Right cardiac atrium (tissue), 5 donors: ENCODE data around the gene SDK1. TPM values are rescaled to one million over a fixed set of nuclear protein-coding genes. Genes with fewer than 3 reads are reported as not detected.

Experiments
- ATAC-seq, 2 donors: fragments of 200-7000 bp; cut with Tn5 transposase; one replicate each; pipeline versions ENCODE4 v1.8.0 to v1.9.1; 2020; ENCODE audit warnings: moderate library complexity in 2 of 2, mild to moderate bottlenecking in 1 of 2
- DNase-seq, 3 donors: peaks; one replicate each; pipeline ENCODE4 v3.0.0-alpha.2; 2020
- H3K27ac ChIP-seq: one replicate; pipeline ENCODE4 v1.5.1; 2013; ENCODE audit warnings: mild to moderate bottlenecking, low read length, control low read depth, moderate library complexity
- H3K27me3 ChIP-seq: one replicate; pipeline ENCODE4 v1.6.1; 2013; ENCODE audit not compliant: control insufficient read depth, insufficient read depth
- H3K4me1 ChIP-seq: one replicate; pipeline ENCODE4 v1.6.1; 2013; ENCODE audit warnings: low read length; ENCODE audit not compliant: control insufficient read depth, insufficient read depth
- H3K4me3 ChIP-seq: one replicate; pipeline ENCODE4 v1.5.1; 2013; ENCODE audit warnings: low read length, control low read depth
- H3K9me3 ChIP-seq: one replicate; pipeline ENCODE4 v1.6.1; 2013; ENCODE audit warnings: low read length; ENCODE audit not compliant: control insufficient read depth
- WGBS: extraction: QIAGEN DNeasy Blood & Tissue Kit; methylation state at CpG from one replicate; pipeline ENCODE4 v1.1.7; 2013; 5-methylcytosine and 5-hydroxymethylcytosine counted together
- intact Hi-C, 4 donors: fragments of 100-400 bp; cut with DNase I; formaldehyde crosslinking; loops; one replicate each; pipeline versions ENCODE4 v1.11.0 to v1.14.0; 2022 to 2023
- polyA plus RNA-seq: library from polyadenylated mRNA; stranded (reverse); fragments of 200-250 nt; gene quantifications from one replicate; pipeline ENCODE4 v1.2.3, GENCODE V29; 2013
- total RNA-seq, 4 donors: library from RNA; stranded (reverse); fragmentation: NEBNext Ultra II Directional; extraction: Animal tissue kit (Norgen Biotek cat#: 25700); gene quantifications; one replicate each; pipeline ENCODE4 v1.2.1, GENCODE V29; 2021
- donor health status: healthy with polysubstance abuse.
- donor health status: DM: no; HTN: yes; CAD: no.
- donor health status: DM: no; HTN: no; CAD: no.
- donor health status: DM: no; HTN: yes; CAD: no; lungs with severe emphysema.
- donor health status: DM: yes; HTN: yes; CAD: no.

SDK1 gene
- total and polyA plus RNA-seq, 5 donors, result 0.97 to 3.2 (median 2.4) TPM

GRCh38 chr7:3440509-3440908 lies 139.5 kb downstream of the SDK1 start:
- no peaks in the 10 kb centered on the region for H3K9me3 ChIP-seq
- H3K4me3 ChIP-seq, result no peak overlapping the region
- DNase-seq (no peak), ATAC-seq (no peak)
- H3K27ac ChIP-seq, result no peak overlapping the region
- intact Hi-C loops, result no loop called here
- no peaks in the 10 kb centered on the region for H3K27me3 ChIP-seq
- peaks cover 2% of the 10 kb centered on the region for H3K4me1 ChIP-seq
- WGBS, result 63% methylated on average over 2 of the region's 2 CpGs

- intact Hi-C loops, result no loop called here
- Histone ChIP-seq H3K27me3 (no peaks in the 10 kb centered on the region), H3K9me3 (no peaks in the 10 kb centered on the region), H3K27ac (no peak overlapping the region), H3K4me1 (no peaks in the 10 kb centered on the region), H3K4me3 (no peak overlapping the region)
- 80% methylated on average over 5 of the region's 5 CpGs for WGBS
- DNase-seq (no peak), ATAC-seq (no peak)
These were observed 142.7 kb downstream of the SDK1 start for GRCh38 chr7:3443716-3444115.

GRCh38 chr7:3446786-3447185 lies 145.7 kb downstream of the SDK1 start:
- intact Hi-C loops, result no loop called here
- no peak for ATAC-seq
- WGBS, result 91% methylated on average over 2 of the region's 2 CpGs

GRCh38 chr7:3451701-3452100 lies 150.6 kb downstream of the SDK1 start:
- no peak for ATAC-seq

More at GRCh38 chr7:3446786-3447185, 145.7 kb downstream of the SDK1 start:
- Histone ChIP-seq H3K9me3 (no peaks in the 10 kb centered on the region), H3K27me3 (no peaks in the 10 kb centered on the region), H3K4me1 (no peaks in the 10 kb centered on the region), H3K27ac (no peak overlapping the region), H3K4me3 (no peak overlapping the region)
- DNase-seq, result no peak

GRCh38 chr7:3453398-3453797 lies 152.3 kb downstream of the SDK1 start:
- no peak for DNase-seq
- no peak for ATAC-seq
- Histone ChIP-seq H3K9me3 (peaks cover 2% of the 10 kb centered on the region), H3K27ac (no peak overlapping the region), H3K4me1 (no peaks in the 10 kb centered on the region), H3K4me3 (no peak overlapping the region), H3K27me3 (no peaks in the 10 kb centered on the region)
- intact Hi-C loops, result no loop called here
- WGBS, result 71% methylated on average over 3 of the region's 3 CpGs

More at GRCh38 chr7:3451701-3452100, 150.6 kb downstream of the SDK1 start:
- Histone ChIP-seq H3K27ac (no peak overlapping the region), H3K27me3 (no peaks in the 10 kb centered on the region), H3K4me3 (no peak overlapping the region), H3K9me3 (no peaks in the 10 kb centered on the region), H3K4me1 (no peaks in the 10 kb centered on the region)
- no peak for DNase-seq
- 82% methylated on average over 4 of the region's 4 CpGs for WGBS
- intact Hi-C loops, result no loop called here

DNA sequence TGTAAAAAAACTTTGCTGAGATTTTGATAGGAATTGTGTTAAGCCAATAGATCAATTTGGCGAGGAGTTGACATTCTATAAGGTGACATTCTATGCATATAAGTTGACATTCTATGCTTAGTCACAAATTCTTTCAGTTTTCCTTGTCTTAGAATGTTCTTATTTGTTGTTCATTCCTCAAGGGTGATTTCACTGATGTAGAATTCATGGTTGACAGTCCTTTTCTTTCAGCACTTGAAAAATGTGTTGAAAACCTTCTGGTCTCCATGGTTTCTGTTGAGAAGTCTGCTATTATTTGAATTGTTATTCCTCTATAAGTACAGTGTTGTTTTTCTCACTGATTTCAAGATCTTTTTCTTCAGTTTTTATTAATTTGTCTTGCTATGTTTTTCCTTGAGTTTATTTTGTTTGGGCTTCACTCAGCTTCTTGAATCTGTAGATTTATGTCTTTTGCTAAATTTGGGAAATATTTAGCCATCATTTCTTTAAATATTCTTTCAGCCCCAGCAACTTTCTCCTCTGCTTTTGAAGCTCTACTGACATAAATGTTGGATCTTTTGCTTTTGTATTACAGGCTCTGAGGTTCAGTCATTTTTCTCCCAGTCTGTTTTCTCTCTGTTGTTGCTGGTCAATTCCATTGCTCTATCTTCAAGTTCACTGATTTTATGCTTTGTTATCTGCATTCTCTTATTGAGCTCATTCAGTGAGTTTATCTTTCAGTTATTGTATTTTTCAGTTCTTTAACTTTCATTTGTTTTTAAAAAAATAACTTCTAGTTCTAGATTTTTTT lies 154.9 kb downstream of the SDK1 start:
- DNase-seq, result no peak
- 72% methylated on average over 1 of the region's 1 CpG for WGBS
- H3K27me3 ChIP-seq, result no peaks in the 10 kb centered on the region
- intact Hi-C loops, result no loop called here
- H3K9me3 ChIP-seq, result peaks cover 2% of the 10 kb centered on the region
- no peaks in the 10 kb centered on the region for H3K4me1 ChIP-seq
- H3K27ac ChIP-seq, result no peak overlapping the region
- no peak for ATAC-seq
- no peak overlapping the region for H3K4me3 ChIP-seq

DNA sequence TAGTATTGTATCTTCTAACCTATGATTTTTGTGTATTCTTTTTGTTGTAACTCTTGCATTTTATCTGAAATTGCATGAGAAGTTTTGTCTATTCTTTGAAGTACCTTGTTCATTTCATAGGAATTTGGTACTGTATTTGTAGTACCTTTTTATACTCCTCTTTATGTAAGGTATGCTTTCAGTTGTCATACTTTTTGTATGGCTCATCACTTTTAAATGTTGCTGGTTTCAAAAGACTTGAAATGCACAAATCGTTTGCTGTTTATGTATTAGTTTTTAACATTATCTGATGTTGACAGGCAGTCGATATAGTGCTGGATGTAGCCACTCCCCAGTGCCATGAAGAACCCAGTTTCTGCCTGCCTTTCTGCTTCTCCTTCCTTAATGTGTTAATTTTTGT lies 158.1 kb downstream of the SDK1 start:
- WGBS, result 82% methylated on average over 2 of the region's 2 CpGs
- Histone ChIP-seq H3K27ac (no peak overlapping the region), H3K27me3 (no peaks in the 10 kb centered on the region), H3K4me3 (no peak overlapping the region), H3K4me1 (no peaks in the 10 kb centered on the region), H3K9me3 (peaks cover 2% of the 10 kb centered on the region)
- no peak for DNase-seq
- intact Hi-C loops, result no loop called here
- no peak for ATAC-seq

- Histone ChIP-seq H3K9me3 (peaks cover under 1% of the 10 kb centered on the region), H3K4me1 (no peaks in the 10 kb centered on the region), H3K27me3 (no peaks in the 10 kb centered on the region), H3K4me3 (no peak overlapping the region), H3K27ac (no peak overlapping the region)
- no peak for ATAC-seq
- intact Hi-C loops, result no loop called here
- DNase-seq, result no peak
- WGBS, result 87% methylated on average over 8 of the region's 8 CpGs
These were observed 160.9 kb downstream of the SDK1 start for GRCh38 chr7:3461923-3462322.

- no peaks in the 10 kb centered on the region for H3K4me1 ChIP-seq
- no peaks in the 10 kb centered on the region for H3K9me3 ChIP-seq
- intact Hi-C loops, result no loop called here
- ATAC-seq (no peak), DNase-seq (no peak)
- no peak overlapping the region for H3K4me3 ChIP-seq
- WGBS, result 32% methylated on average over 1 of the region's 1 CpG
- no peak overlapping the region for H3K27ac ChIP-seq
- H3K27me3 ChIP-seq, result no peaks in the 10 kb centered on the region
These were observed 162.6 kb downstream of the SDK1 start for GRCh38 chr7:3463696-3464095.

- intact Hi-C loops, result no loop called here
- no peaks in the 10 kb centered on the region for H3K4me1 ChIP-seq
- H3K27ac ChIP-seq, result no peak overlapping the region
- no peaks in the 10 kb centered on the region for H3K9me3 ChIP-seq
- no peak overlapping the region for H3K4me3 ChIP-seq
- DNase-seq (peak in 1 of 3 donors; percentile 34), ATAC-seq (no peak)
- WGBS, result 75% methylated on average over 9 of the region's 9 CpGs
- H3K27me3 ChIP-seq, result no peaks in the 10 kb centered on the region
These were observed 164.0 kb downstream of the SDK1 start for GRCh38 chr7:3464900-3465622.

GRCh38 chr7:3466261-3466660 lies 165.2 kb downstream of the SDK1 start:
- no peak overlapping the region for H3K4me3 ChIP-seq
- WGBS, result 43% methylated on average over 4 of the region's 4 CpGs
- H3K27me3 ChIP-seq, result no peaks in the 10 kb centered on the region
- intact Hi-C loops, result no loop called here
- no peak overlapping the region for H3K27ac ChIP-seq
- DNase-seq (no peak), ATAC-seq (no peak)
- no peaks in the 10 kb centered on the region for H3K4me1 ChIP-seq
- no peaks in the 10 kb centered on the region for H3K9me3 ChIP-seq
